ENCODE results near the gene KRTAP12-4.
"Not testable (repeated sequence)": the region's sequence is repeated elsewhere in the genome, so short reads cannot be mapped to it uniquely, and the experiment has no call there.

Gene KRTAP12-4

DNA sequence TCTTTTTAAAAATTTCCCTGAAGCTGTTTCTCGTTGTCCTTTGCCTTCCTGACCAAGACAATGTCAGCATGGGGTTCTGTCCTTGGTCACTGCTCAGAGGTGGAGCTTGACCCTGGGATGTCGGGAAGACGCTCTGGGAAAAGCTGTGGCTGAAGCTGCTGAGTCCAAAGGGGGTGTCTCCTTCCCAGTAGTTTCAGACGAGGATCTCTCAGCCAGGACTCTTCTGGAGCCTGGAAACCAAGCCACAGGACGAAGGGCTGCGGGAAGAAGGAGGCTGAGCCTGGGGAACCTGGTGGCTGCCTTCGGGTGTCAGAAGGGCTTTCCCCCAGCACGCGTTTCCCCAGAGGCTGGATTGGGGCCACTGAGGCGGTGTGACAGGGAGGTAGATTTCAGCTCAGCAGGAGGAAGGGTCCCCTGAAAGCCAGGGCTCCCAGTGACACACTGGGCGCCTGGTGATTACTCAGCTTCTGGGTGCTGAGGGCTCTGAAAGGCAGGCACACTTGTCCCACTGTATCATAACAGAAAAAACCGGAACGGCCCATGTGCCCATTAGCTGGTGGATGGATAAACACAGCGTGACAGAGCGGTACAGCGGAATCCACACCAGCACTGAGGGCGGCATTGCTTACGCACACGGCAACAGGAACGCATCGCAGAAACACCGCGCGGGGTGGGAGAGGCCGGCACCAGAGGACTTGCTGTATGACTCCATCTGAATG, 32.5 kb upstream of the KRTAP12-4 start:
- DNase-seq = no peak

DNA sequence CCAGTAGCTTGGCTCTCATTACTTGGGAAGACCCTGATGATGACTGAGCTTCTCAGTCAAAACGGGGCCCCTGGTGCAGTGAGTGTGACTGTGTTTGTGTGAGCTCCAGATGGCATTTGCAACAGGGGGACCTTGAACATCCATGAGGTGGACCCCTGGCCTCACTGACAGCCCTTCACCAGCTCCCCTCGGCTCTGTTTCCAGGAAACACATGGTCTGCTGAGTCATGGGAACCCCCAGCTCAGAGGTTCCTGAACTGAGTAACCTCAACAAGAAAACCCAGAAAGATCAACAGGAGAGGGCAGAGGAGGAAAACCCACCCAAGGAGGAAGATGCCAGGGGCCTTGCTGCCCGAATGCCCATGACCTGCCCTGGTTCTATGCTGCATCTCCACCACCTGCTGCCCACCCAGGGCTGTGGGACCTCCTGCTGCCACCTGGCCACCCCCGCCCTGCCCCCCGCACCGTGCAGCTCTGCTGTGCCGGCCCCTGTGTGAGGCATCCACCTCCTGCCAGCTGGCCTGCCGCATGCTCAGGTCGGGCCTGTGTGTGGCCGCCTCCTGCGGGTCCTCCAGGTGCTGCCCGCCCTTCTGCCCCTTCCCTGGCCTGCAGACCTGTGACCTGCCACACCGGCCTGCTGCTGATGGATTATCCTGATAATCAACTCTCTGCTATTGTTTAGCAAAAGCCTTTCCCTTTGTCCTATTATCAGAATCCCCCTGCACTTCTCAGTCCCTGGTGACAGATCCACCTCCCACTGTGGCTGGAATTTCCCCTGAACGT, 31.7 kb upstream of the KRTAP12-4 start:
- DNase-seq = no peak

DNA sequence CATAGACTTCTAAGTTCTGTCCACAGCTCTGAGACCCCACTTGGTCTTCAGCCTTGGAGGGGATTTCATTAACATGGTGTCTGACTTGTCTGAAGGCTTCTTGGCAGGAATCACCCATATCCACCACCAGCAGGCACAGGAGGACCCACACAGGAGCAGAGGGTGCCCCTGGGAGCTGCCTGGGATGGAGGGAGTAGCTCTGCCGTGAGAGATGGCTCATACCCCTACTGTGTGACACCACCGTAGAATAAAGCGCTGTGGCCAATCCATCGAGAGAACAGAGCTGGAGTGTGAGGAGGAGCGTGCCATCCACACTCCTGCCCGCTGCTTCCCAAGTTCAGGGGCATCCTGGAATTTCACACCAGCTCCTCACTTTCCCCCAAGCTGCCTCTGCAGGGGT, 30.6 kb upstream of the KRTAP12-4 start:
- not testable (repeated sequence) for DNase-seq

DNA sequence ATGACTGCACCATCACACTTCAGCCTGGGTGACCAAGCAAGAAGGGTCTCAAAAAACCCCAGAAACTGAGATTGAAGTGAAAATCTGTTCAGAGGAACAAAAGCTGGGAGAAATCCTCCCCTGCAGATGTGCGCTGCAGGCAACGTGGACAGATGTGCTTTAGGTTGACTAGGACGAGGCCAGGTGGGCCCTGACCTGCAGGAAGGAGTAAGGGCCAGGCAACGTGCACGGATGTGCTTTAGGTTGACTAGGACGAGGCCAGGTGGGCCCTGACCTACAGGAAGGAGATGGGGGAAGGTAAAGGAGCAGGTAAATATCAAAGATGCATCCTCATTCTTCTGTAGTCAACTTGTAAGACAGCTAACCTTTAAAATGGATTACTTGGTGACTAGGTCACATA, 30.0 kb upstream of the KRTAP12-4 start:
- no peak for DNase-seq

DNA sequence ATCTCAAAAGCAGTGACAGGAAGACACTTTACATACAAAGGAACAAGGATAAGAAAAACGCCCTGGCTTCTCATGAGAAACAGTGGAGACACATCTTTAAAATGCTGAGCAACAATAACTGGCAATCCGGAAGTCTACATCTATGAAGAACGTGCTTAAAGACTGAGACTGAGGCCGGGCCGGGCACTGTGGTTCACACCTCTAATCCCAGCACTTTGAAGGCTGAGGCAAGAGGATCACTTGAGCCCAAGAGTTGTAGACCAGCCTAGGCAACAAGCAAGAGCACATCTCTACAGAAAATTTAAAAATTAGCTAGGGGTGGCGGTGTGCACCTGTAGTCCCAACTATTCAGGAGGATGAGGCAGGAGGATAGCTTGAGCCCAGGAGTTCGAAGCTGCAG, 29.6 kb upstream of the KRTAP12-4 start:
- DNase-seq = no peak

DNA sequence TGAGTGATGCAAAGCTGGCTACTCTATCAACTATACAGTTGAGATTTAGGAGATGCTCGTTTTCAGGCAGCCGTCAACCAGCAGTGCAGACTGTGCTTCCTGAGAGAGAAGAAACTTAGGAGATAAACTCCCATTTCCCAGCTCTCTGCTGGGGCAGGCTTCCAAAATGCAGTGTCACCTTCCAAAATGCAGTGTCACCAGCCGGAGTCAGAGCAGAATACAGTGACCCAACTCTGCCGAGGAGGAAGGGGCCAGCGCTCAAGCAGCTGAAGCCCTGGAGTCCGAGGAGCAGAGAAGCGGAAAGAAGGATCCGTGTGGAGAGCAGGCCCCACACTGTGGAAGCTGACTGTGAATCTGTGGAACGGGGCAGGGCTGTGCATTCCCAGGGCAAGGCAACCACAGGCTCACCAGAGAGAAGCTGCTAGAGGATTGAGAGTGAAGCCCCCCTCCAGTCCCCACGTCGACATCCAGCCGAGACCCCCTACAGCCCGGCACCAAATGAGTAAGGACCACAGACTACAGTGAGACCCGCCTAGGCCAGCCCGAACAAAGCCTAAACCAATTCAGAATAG, 28.2 kb upstream of the KRTAP12-4 start:
- no peak for DNase-seq

DNA sequence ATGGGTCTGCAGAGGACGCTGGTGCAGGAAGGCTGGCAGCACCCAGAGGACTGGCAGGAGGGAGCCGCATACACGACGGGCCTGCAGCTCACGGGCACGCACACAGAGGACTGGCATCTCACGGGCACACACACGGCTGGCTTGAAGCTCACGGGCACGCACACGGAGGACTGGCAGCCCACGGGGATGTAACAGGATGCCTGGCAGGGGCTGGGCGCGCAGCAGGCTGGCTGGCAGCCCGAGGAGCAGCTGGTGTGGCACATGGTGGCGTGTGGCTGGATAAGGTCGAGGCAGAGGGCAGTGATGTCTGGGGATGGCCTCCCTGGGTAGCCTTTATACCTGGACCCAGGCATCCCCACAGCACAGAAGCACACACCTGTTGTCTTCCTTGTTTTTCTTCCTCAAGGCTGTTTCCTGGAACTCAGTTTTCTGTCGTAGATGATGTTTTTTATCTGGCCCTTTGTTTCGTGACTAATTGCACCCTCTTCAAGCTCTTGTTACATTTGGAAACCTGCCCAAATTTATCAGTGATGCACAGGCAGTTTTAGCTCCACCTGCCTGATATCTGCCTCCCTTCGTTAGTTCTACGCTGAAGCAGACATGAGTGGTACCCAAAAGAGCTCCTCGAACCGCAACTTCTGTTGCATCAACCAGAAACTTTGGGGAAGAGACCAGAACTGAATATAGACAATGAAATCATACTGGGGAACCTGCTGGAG, 27.6 kb upstream of the KRTAP12-4 start, which contains the start of gene KRTAP12-1:
Gene KRTAP12-1 (minus strand): TSS at position 303 of the 719 bp plus-strand sequence. CDS start 40 bp downstream, at position 263.
- no peak for DNase-seq

DNA sequence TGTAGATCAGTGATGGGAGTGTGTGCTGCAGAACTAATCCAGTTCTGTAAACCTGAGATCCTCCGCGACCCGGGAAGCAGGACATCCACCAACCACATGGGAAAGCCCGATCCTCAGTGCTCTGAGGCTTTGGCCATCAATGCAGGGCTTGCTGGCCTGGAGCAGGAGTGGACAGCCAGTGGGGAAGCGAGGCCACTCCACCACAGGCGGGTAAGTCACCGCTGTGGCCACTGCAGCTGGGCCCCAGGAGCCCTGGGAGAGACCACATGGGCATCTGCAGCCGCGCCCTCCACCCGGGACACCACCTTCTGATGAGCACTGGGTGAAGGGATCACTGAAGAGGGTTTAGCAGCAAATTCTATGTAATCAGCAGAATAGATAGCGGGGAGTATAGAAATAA, 26.7 kb upstream of the KRTAP12-4 start:
- DNase-seq = no peak

DNA sequence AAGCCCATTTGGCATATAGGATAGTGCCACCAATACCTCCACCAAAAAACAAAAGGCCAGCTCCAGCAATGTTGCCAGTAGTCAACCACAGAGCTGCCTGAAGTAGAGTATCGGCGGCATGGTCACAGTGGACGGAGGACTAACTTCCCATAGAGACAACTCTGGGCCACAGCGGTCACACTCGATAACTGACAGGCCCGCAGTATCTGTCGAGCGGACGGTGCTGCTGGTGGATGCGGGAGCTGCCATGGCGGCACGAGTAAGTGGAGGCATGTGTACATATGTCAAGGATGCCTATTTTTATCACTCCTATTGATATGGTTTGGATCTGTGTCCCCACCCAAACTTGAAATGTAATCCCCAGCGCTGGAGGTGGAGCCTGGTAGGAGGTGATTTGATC, 23.4 kb upstream of the KRTAP12-4 start:
- DNase-seq = no peak

DNA sequence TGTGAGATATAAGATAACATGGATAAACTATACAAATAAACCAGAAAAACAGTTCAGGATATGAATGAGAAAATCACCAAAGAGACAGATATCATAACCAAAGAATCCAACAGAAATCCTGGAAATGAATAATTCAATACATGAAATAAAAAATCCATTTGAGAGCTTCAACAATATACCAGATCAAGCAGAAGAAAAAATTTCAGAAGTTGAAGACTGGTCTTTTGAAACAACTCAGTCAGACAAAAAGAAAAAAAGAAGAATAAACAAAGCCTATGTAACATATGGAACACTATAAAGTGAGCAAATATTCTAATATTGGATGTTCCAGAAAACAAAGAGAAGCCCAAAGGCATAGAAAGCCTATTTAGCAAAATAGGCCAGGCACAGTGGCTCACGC, 17.5 kb upstream of the KRTAP12-4 start:
- DNase-seq = no peak

DNA sequence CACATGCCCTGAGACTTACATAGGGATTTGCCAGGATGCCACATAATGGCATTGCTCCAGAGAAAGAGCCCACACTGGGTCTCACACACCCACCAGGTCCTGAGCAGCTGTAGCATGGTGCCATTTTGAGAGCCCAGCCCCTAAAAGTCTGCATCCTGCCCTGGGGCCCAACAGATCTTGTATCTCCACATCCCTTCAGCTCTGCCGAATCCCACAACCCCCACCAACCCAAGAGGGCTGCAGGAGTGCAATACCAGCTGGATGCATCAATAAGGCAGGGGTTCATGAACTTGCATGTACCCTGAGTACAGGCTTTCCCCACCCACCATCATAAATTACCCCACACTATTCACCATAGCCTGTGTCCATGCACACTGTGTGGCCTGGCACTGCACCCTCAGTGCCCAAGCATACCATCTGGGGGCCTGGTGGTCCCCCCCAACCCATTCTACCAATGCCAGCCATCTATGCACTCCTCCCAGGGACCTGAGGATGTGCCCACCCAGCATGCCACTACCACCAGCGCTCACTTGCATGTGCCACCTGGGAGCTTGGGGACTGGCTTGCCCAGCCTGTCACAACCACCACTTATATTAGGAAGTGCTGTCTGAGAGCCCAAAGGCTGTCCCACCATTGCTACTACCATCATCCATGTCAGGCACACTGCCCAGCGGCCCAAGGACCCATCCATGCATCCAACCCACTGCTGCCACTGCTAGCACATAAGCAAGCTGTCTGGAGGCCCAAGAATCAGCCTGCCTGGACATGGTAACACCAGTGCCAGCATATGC, 16.4 kb upstream of the KRTAP12-4 start:
- DNase-seq = no peak

DNA sequence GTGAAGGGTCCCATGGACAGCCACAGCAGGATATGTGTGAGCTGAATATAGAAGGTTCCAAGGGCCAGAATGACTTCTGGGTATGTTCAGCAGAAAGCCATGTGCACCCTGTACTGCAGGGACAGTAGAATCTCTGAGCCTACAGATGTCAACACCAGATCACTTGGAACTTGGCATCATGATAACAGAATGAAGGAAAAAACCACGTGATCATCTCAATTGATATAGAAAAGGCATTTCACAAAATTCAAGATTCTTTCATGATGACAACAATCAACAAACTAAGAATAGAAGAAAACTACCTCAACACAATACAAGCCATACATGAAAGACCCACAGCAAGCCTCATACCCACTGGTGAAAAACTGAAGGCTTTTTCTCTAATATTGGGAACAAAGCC, 13.2 kb upstream of the KRTAP12-4 start:
- DNase-seq = no peak

DNA sequence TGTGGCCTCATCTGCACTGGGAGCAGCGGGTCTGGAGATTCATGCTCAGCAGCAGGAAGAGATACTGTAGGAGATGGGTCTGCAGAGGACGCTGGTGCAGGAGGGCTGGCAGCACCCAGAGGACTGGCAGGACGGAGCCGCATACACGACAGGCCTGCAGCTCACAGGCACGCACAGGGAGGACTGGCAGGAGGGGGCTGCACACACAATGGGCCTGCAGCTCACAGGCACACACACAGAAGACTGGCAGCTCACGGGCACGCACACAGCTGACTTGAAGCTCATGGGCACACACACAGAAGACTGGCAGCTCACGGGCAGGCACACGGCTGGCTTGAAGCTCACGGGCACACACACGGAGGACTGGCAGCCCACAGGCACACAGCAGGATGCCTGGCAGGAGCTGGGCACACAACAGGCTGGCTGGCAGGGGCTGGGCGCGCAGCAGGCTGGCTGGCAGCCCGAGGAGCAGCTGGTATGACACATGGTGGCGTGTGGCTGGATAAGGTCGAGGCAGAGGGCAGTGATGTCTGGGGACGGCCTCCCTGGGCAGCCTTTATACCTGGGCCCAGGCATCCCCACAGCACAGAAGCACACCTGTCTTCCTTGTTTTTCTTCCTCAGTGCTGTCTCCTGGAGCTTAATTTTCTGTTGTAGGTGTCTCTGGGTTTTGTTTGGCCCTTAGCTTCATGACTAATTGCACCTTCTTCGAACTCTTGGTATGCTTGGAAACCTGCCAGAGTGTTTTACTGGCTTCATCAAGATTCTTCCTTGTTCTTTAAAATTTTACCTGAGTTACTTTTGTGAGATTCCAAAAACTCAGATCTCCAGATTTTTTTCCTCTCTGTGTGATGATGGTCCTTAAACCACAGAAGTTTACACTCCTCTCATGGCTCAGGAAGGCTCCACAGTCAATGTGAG, 12.2 kb upstream of the KRTAP12-4 start, which contains the start of gene KRTAP12-2:
Gene KRTAP12-2 (minus strand): TSS at position 527 of the 920 bp plus-strand sequence. CDS start 41 bp downstream, at position 486.
- DNase-seq = no peak

DNA sequence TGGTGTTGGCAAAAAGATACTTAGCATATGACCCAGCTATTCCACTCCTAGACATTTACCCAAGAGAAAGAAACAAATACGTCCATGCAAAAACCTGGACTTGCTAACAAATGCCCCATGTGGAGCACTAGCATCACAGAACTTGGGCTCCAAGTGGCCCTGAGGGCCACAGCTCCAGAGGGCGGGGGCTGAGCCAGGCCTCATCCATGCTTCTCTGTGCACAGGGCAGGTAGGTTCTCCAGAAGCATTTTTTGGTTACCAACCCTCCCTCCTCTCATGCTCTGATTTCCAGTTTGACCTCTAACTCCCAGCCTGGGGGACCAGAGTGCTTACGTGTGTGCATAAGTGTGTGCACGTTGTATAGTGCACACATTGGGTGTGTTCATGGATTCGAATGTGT, 10.2 kb upstream of the KRTAP12-4 start:
- DNase-seq = no peak

DNA sequence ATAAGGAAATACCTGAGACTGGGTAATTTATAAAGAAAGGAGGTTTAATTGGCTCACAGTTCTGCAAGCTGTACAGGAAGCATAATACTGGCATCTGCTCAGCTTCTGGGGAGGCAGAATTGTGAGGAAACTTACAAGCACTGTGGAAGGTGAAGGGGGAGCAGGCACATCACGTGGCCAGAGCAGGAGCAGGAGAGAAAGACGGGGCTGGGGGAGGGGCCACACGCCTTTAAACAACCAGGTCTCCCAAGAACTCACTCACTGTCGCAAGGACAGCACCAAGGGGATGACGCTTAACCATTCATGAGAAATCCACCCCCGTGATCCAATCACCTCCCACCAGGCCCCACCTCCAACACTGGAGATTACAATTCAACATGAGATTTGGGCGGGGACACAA, 7.1 kb upstream of the KRTAP12-4 start:
- DNase-seq = not testable (repeated sequence)

DNA sequence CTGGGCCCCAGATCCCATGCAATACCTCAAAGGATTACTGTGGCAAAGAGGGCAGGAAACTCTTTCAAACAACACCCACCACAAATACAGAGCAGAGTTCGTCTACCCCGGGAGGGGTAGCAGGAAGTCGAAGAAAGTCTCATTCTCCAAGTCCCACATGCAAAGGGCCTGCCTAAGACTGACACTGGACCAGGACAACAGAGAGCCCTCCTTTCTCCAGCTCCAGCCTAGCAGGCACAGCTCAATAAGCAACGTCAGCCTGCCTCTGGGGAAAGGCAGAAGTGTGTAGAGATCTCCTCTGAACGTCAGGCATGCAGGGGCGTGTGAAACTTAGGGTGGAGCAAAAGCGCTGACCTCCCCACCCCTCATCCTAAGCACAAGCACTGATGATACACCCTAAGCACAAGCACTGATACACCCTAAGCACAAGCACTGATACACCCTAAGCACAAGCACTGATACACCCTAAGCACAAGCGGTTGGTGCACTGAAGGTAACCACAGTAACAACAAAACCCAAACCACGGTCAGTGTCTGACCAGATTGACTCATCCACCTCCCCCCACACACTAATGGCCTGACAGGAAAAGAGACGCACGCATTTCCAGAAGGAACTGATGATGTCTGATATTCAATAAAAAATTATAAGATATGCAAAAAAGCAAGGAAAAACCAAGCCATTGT, 4.6 kb upstream of the KRTAP12-4 start:
- DNase-seq = no peak

DNA sequence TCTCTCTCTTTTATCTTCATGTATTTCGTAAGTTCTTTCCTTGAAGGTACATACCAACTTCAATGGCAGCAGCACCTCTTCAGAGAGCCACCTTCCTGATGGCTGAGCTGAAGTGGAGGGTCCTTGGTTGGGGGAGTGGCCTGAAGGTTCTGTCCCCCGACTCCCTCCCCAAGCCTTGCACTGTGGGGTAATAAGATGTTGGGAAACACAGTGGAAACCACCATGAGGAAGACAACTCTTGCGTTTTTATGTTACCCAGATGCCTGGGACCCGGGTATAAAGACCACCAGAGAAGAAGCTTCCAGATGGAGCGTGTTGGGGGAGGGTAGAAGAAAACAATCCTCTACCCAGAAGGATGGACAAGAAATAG, 4.1 kb upstream of the KRTAP12-4 start:
- no peak for DNase-seq

DNA sequence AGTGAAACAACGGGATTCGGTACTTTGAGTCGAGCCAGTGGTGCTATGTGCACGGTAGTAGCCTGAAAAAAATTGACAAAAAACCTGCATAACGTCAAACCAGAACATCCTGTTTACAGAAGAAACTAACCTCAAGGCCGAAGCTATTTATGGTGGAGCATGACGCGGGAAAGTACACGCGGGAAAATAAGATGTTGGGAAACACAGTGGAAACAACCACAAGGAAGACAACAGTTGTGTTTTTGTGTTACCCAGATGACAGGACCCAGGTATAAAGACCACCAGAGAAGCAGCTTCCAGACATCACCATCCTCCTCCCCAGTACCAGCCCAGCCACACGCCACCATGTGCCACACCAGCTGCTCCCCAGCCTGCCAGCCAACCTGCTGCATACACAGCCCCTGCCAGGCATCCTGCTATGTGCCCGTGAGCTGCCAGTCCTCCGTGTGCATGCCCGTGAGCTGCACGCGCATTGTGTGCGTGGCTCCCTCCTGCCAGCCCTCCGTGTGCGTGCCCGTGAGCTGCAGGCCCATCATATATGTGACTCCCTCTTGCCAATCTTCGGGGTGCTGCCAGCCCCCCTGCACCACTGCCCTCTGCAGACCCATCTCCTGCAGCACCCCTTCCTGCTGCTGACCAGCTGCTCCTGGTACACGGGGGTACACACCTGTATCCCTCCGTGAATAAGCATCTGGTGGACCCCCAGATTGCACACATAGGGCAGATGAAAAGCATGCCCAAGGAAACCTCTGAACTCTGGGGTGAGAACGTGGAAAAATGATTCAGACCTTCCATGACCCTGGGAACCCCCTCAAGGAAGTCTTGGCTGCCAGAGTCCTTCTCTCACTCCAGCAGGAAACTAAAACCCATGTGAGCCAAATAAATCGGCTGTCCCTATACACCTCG, 3.4 kb upstream of the KRTAP12-4 start, which contains the start of gene KRTAP12-3:
Gene KRTAP12-3 (plus strand): TSS at position 298 of the 906 bp plus-strand sequence. CDS start 48 bp downstream, at position 346.
- DNase-seq = no peak

DNA sequence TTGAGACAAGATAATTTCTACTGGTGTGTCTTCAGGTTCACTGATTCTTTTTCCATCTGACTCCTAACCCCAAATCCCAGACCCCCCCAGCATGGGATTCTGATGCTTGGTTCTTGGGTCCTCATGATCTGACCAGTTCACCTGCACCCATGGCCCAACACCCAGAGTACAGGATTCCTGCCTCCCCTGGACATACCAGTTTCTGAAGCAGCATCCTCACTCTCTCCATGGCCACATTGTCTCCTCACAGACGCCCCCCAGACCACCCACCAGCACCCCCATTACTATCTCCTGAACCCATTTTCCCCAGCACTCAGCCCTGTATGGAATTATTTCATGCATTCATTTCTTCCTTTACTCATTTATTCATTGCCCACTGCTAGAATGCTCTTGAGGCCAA, 2.4 kb upstream of the KRTAP12-4 start:
- DNase-seq = no peak
